Stimulated activated CD4-positive, alpha-beta T cell treated with anti-CD3 and anti-CD28 coated beads, Interleukin-12 subunit alpha, Interleukin-12 subunit beta, amount 100 ng/mL, for 4 hours (primary cell): ENCODE results near the gene CSF3.

Source experiments
- DNase-seq: peaks from one replicate; pipeline ENCODE4 v3.0.0-alpha.2; 2020

The CSF3 gene, protein sequence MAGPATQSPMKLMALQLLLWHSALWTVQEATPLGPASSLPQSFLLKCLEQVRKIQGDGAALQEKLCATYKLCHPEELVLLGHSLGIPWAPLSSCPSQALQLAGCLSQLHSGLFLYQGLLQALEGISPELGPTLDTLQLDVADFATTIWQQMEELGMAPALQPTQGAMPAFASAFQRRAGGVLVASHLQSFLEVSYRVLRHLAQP

GRCh38 chr17:40015005-40015997 lies at the start of gene CSF3:
CSF3 (plus strand) TSS chr17:40015440; CDS start chr17:40015475, 35 bp downstream.
- no peak for DNase-seq

GRCh38 chr17:39966771-39967170 lies 48.5 kb upstream of the CSF3 start:
- no peak for DNase-seq

- no peak for DNase-seq
These were observed 46.5 kb upstream of the CSF3 start for GRCh38 chr17:39968761-39969160.

DNA sequence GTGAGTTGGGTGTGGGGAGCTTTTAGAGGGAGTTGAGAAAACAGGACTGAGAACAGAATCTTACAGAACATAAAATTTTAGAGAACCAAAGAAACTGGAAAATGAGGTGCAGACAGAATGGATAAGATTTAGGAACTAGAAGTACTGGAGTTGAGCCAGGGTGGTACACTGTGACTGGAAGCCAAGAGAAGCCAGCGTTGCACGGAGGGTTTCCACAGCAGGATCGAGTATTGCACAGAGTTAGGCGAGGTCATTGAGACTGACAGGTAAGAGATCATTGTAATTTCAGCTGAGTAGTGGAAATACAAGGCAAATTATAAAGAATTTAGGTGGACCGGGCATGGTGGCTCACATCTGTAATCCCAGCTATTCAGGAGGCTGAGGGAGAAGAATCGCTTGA lies 45.9 kb upstream of the CSF3 start:
- DNase-seq: no peak

- DNase-seq: no peak
These were observed 45.0 kb upstream of the CSF3 start for GRCh38 chr17:39970157-39970692.

GRCh38 chr17:39971076-39971603 lies 44.1 kb upstream of the CSF3 start:
- DNase-seq: no peak

GRCh38 chr17:39972271-39972670 lies 43.0 kb upstream of the CSF3 start:
- DNase-seq: no peak

- no peak for DNase-seq
These were observed 41.7 kb upstream of the CSF3 start for GRCh38 chr17:39973496-39973895.

- no peak for DNase-seq
These were observed 40.8 kb upstream of the CSF3 start for GRCh38 chr17:39974433-39974832.

- no peak for DNase-seq
These were observed 39.4 kb upstream of the CSF3 start for GRCh38 chr17:39975801-39976200.

- no peak for DNase-seq
These were observed 36.1 kb upstream of the CSF3 start for GRCh38 chr17:39979016-39979670.

DNA sequence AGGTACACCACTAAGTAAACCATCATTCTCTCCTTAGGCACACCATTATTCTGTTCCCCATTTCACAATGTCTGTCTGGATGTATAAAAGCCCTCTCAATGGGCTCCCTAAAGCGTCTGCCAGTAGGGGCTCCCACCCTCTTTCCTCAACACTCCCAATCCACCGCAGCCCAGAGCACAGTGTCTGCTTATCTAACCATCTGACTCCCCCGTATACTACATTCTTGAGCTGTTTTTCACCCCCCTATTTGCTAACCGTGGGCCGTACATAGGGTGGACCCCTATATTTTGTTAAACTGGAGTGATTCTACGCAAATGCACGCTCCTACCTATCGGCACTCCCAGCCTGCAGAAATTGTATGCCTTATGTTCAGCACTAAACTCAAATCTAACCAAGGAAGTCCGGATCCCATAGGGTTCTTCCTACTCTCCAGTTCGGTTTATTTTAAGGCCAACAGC lies 35.3 kb upstream of the CSF3 start:
- no peak for DNase-seq

- peak; percentile 96 for DNase-seq
These were observed 34.7 kb upstream of the CSF3 start, which contains the start of gene PSMD3 for GRCh38 chr17:39980351-39981206. PSMD3 (plus strand) TSS chr17:39980807; CDS start chr17:39980971, 164 bp downstream.

GRCh38 chr17:39981207-39981741 lies 34.0 kb upstream of the CSF3 start:
- DNase-seq: no peak

- no peak for DNase-seq
These were observed 33.4 kb upstream of the CSF3 start for GRCh38 chr17:39981766-39982375.

- DNase-seq: no peak
These were observed 26.9 kb upstream of the CSF3 start for GRCh38 chr17:39988206-39988810.

- no peak for DNase-seq
These were observed 20.8 kb upstream of the CSF3 start for GRCh38 chr17:39994448-39994847.

GRCh38 chr17:39995438-39995837 lies 19.8 kb upstream of the CSF3 start:
- no peak for DNase-seq

DNA sequence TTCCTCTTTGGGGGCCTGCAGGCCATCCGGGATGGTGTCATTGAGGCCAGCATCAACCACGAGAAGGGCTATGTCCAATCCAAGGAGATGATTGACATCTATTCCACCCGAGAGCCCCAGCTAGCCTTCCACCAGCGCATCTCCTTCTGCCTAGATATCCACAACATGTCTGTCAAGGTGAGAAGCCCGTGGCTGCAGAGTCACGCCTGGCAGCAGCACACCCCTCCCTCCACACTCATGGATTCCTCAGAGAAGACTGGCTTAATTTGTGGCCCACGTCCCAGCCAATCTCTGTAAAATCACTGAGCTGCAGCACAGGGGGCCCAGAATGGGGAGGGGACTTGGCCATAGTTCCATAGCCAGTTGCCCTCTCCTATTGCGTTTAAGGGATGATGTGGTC lies 19.1 kb upstream of the CSF3 start:
- DNase-seq: no peak

DNA sequence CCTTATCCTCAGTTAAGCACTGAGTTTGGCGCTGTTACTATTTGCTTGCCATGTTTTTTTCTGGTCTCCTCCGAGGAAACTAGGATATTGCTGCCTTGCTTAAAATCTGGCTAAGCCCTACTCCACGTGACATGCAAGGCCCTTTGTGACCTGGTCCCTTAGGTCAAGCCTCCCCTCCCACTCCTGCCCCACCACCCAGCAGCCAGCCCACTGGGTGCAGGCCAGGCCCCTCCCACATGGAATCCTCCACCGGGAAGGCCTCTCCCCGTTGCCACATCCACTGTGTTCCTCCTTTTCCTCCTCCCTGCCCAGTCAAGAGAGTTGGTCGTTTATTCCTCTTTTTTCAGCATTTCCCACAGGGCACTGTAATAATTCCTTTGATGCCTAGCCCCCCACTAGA lies 18.4 kb upstream of the CSF3 start:
- DNase-seq: no peak

- DNase-seq: no peak
These were observed 17.7 kb upstream of the CSF3 start for GRCh38 chr17:39997543-39997942.
